ENCODE data around the gene DLG2.
A peak's percentile ranks its signal among the peaks of the same experiment; 100 is the strongest.

Gene DLG2

DNA sequence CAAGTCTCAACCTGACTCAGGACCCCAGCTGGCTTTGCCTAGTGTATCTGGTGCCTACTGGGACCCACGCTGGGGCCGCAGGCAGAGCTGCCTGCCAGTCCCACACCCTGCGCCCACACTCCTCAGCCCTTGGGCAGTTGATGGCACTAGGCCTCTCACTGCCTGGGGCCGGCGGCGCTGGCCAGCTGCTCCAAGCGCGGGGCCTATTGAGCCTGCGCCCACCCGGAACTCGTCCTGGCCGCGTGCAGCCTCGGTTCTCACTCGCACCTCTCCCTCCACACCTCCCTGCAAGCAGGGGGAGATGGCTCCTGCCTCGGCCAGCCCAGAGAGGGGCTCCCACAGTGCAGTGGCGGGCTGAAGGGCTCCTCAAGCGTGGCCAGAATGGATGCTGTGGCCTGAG, 1432.4 kb downstream of the DLG2 start:
- no peak for DNase-seq (ENCODE audit: low spot score)

DNA sequence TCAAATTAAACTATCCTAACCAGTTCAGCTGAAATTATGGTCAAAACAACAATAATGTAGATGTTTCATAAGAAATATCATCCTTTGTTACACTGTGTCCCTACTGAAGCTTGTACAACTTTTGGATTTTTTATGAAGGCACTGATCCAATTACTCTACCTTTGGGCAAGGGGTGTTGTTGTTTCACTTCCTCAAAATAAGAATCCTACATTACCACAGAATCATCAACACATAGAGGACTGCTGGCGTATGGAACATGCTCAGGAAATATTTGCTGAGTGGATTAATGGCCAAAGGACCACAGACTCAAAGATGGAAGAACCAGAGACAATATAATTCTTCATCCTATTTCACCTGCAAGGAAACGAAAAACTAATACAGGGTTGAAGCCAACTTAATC, 1433.4 kb downstream of the DLG2 start:
- peak; percentile 1 for DNase-seq (ENCODE audit: low spot score)

DNA sequence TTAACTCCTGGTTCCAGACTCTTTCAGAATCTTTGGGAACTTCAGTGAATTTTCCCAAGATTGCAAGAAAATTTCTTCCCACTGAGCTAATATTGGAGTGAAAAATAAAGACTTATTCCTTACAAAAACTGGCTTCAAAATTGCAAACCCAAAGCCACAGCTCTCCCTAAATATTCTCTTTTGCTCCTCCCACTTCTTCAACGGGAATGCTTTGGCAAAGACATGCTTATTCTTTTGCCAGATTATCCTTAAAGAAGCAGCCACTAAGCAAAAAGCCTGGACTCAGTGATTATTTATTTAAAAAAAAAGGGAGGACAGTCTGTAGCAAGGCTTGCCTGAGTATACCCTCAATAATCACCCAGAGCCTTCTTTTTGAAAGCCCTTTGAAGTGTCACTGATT, 1438.6 kb downstream of the DLG2 start:
- no peak for DNase-seq (ENCODE audit: low spot score)

DNA sequence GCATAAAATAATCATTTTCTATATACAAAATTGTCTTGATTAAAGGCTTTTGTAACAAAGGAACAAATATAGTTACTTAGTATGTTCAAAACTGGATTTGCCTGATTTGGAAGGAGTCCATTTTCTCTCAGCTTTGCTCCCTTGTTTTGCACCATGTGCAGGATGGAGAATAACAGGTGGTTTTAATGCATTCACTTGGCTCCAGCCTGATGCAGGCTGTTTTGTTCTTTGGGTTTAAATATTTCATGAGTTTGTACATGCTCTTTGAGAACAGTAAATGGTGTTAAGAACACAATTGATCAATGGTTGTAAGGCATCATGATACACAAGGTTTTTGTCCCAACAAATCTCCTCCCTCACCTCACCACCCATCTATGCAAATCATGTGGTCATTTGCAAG, 1454.1 kb downstream of the DLG2 start:
- DNase-seq (ENCODE audit: low spot score), result no peak

DNA sequence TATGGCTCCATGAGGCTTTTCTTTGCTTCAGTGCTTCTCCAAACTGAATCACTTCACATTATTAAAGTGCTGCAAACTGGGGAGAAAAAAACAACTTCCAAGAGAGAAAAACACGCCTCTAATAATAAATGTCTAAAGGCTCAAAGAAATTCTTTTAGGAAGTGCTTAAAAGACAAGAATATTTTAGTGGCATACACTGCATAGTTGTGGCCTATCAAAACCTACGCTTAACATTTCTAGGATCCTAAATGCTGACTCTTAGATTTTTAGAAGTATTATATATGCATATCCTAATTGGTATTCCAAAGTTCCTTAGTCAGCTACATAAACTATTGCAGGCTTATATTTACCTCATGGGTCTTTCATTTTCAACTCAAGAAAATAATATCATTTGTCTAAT, 1462.0 kb downstream of the DLG2 start:
- DNase-seq (ENCODE audit: low spot score), result no peak

DNA sequence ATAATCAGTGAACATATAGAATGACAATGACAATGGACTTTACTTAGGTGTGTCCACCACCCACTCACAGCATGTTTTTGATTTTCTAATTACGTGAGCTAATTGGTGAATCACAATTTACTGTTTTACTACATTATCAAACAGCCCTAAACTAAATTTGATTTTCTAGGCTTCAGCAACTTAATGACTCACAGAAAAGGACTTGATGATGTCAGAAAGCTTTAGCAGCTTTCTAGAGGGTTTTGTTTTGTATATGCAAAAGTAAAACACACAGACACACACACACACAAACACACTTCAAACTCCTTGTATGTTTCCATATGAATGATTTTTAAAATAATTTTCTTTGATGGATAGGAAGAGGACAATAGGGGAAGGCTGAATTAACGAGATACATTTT, 1462.4 kb downstream of the DLG2 start:
- no peak for DNase-seq (ENCODE audit: low spot score)

DNA sequence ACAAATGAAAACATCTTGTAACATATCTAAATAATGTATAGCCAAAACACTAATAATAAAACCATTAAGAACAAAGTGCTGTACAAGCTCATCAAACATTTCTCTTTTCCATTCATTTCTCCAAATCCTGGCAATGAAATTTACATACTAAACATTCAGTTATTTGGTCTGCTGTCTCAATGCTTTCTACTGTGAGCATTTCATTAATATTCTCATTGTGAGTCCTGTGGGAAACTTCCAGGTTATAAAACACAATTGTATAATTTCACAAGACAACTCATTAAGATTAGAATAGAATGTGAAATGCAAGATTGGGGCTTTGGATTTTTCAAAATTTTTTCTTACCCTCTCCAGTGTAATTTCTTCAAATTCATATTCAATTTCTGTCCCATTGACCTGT, 1464.0 kb downstream of the DLG2 start:
- DNase-seq (ENCODE audit: low spot score), result no peak

DNA sequence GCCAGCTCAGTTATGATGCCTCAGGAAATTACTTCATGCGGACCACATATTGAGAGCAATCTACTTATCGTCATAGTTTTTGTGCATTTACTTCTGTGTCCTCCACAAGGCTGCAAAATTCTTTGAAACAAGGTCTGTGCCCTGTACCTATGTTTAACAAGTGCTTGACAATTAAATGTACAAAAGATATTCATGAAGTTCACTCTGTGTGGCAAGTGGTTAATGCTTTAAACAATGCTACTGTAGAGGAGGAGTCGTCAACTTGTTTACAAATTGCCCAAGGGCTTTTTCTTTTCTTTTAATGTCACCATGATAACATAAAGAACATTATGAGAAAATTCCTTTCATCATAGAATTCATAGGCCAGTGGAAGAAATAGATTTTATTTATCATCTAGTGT, 1469.5 kb downstream of the DLG2 start:
- DNase-seq (ENCODE audit: low spot score), result no peak

DNA sequence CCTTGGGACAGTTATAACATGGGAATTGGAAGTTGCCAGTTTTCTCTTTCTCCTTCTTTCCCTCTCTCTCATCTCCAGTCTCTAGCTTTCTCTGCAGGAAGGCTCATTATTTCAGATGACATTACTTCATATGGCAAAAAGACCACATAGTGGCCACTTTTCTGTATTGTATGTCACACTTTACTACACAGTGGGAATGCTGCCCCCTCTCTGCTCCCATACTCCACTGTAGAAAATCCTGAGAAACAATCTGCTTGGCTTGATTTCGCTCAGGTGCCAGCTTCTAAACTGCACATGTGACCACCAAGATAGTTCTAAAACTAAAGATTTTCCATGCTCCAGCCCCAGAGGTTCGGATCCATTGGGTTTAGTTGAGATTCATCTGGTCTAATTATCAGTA, 1480.3 kb downstream of the DLG2 start:
- DNase-seq (ENCODE audit: low spot score), result no peak

DNA sequence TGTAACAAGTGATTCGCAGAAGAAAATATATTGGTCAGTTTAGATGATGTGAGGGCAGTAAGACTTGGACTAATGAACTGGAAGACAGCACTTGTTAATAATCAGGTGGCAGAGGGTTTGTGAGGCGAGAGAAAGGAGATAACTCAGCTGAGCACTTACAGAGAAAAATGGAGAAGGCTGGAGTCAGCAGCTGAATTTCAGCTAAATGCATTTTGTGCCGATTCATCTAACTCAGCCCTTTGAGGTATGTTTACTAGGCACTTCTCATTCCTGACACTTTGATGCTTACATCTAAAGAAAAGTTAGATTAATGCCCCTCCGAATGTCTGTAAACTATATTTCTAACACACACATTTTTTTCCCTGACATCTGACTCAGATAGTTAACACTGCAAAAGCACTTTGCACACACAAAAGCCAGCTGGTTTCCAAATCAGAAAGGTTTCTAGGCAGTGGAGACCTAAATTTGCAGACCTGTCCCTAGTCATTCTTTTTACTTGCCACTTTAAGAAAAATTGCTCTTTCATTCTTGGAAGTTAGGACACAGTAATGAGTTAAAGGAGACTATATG, 1481.4 kb downstream of the DLG2 start:
- no peak for DNase-seq (ENCODE audit: low spot score)

DNA sequence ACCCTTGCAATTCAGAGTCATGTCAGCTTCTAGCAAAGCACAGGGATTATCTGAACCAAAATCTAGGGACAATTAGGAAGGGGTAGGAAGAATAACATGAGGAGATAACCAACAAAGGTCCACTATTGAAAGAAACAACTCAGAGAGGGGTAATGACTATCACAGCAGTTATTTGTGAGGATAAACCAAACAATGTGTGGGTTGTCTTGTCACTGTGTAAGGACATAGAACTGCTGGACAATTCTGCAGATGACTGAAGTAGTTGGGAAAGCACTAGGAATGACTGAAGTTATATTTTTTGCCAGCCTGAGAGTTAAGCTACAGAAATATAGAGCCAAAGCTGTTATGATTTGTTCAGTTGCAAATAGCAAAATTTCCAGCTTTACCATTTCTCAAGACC, 1482.6 kb downstream of the DLG2 start:
- DNase-seq (ENCODE audit: low spot score), result no peak

DNA sequence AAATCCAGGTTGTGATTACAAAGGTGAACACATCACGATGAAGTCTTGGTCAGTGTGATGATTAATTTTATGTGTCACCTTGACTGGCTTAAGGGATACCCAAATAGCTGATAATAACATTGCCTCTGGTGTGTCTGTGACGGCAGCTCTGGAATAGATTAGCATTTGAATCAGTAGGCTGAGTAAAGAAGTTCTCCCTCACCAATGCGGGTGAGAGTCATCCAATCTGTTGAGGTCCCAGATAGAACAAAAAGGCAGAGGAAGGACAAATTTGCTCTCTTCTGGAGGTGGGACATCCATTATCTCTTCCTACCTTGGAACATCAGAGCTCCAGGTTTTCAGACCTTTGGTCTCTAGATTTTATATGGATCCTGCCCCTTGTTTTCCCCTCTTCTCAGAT, 1484.7 kb downstream of the DLG2 start:
- no peak for DNase-seq (ENCODE audit: low spot score)

DNA sequence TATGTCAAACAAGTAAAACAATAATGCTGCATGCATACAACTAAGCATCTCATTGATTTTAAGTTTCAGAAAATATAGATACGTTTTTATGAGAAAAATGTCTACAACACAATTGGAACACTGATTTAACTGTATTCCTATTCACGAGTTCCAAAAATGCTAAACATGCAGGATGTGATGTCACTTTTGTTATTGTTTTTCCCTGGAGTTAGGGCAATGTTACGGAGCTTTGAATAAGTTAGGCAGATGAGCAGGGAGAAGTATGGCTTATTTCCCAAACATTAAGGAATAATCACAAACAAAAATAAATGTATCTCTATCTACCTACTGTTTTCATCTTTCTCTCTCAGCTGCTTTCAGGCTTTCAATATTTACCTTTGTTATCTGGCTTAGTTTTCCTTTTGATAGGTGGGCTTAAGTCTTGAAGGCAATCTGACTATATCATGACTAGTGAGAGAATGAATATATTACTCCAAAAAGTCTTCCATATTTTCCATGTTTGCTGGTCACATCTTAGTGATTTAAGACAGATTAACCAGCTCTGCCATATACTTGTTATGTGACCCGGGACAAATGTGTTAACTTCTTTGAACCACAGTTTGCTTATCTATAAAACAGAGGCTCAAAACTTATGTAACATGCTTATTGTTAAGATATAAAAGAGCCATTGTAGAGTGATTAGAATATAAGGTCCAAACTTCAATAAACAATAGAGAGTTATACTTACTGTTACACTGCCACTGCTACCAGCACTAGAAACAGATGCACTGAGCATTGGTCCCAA, 1486.6 kb downstream of the DLG2 start:
- DNase-seq (ENCODE audit: low spot score), result no peak

DNA sequence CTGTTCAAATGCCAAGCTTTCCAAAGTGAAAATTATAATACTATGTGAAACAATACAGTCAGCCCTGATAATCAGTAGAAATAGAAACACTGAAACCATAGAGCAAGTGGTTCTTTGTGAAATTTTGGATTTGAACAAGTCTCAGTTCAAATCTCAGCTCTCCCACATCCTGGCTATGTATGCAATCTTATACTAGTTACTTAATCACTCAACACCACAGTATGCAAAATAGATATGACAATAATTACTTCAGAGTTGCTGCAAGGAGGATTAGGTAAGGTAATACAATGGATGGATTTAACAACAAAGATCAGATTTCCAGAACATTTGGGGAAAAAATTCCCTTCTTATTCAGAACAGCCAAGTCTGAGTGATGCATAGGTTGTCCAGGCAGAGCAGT, 1489.2 kb downstream of the DLG2 start:
- DNase-seq (ENCODE audit: low spot score), result no peak

DNA sequence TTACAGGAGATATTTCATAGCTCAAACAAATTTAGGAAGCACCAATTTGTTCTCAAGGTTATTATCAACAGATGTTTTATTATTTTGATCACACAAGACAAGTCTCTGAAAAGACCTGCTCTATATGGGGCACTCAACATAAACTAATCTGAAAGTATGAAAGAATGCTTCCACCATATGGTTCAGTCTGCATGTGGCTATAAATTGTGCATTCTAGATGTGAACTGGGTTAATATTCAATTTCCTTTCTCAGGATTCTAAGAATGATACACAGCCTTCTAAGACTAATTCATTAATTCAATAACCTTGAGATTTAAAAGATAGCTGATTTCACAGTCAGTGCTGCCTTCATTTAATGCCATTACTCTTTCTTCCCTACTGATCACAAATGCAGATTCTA, 1489.6 kb downstream of the DLG2 start:
- no peak for DNase-seq (ENCODE audit: low spot score)

DNA sequence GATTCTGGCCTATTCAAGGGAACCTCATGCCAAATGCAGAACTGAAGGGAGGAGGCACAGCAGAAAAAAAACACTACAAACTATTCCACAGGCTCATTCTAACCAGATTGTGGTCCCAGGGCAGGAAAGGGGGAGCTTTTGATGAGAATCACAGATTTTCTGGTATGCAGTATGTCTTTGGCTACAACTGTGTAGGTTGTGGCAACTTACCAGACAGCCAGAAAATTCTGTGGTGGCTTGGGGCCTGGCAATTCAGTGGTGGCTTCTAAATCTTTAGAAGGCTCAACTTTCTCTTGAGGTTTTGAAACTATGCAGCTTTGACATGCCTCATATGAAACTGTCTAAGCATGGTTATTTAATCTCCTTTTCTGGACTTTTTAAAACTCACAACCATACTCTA, 1490.2 kb downstream of the DLG2 start:
- no peak for DNase-seq (ENCODE audit: low spot score)

DNA sequence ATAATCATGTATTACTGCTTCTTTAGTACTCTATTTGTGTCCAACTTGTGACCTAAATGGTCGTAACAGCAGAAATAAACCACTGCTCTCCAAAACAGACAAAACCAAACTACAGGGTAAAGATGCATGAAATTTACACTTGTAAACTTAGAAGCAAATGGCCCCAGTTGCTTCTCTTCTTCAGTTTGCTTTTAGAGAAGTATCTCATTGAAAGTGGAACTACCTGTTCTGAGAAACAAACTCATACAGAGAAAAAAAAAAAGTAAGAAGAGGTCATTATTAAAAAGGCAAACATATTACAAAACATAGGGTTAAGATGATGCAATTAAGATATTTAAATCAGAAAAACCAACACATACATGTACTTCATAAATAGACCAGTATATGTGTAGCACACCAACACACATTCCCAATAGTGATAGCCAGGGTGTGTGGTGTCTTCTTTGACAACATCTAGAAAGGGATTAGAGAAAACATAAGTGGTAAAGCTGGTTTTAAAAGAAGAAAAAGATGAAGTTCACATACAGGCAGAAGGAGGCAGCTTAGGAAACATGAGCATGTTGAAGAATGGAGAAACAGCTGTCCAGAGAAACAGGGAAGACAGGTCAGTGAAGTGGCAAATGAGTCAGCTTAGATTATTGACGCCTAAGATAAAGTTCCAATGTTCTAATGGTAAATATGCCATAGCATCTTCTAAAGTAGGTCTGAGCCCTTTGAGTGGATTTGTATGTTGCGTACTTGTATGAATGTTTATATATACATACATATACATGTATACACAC, 1496.3 kb downstream of the DLG2 start:
- DNase-seq (ENCODE audit: low spot score), result no peak

DNA sequence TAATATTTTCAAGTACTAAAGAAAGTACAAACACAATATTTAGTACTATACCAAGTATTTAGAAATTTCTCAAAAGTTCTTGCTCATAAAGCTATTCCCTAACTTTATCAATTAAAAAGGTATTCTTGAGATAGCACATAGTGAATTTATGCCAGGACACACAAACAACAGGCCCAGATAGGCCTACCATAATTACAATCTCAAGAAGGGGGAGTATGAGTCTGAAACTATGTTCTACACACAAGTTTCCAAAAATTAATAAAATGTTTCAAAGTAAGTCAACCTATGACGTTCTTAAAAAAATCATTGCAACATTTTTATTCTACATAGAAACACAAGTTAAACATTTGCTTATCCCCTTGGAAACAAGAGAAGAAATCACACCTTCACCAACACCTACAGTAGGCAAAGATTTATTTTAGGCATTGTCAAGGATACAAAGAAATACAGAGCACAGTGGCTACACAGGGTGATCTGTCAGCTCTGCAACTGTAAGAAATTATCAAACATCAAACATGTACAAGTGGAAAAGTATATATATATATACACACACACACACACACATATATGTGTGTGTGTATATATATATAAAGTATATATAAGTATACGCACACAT, 1497.1 kb downstream of the DLG2 start:
- no peak for DNase-seq (ENCODE audit: low spot score)

DNA sequence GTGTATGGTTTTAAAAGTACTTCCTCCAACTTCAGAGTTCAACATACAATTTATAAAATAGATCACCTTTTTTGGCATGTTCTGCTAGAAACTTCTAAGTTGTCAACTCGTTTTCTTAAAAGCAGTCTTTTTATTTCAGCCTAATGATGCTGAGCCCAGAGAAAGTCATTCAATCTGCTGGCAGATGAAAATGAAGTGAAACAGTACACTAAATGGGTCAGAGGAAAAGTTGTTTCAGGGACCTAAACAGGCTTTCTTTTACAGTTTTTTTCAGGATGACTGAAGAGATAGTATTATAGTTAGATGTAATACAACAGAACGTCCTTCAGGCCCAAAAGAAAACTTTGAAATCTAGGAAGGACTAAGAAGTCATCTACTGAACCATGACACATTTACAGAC, 1498.3 kb downstream of the DLG2 start:
- DNase-seq (ENCODE audit: low spot score), result no peak

DNA sequence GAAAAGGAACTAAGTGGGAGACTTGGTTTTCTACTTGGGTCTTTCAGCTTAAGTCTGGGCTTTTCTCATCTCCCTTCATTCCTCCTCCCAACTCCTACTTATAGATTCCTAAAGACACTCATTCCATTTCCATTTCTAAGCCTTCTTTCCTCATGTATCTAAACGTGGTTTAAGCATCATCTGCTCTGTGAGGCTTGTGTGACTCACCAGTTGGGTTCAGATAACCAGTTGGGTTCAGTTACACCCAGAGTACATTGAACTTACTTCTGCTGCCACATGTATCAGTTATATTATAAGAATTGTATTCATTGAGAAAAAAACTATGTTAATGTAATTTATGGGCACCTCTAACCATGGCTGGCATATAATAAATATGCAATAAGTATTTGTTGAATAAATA, 1509.8 kb downstream of the DLG2 start:
- DNase-seq (ENCODE audit: low spot score), result no peak

DNA sequence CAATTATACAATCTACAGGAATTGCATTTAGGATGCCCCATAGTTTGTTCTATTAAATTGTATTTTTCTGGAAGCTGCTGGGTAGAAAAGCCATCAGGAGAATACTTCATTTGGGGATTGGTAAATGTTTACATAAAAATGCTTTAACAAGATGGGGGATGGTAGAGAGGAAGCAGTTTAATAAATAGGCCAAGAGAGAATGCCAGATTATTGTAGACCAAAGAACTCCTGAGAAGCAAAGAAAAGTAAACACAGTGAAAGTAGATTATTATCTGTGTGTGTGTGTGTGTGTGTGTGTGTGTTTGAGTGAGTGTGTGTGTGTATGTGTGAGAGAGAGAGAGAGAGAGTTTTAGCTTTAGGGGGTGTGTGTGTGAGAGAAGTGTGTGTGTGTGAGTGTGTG, 1520.6 kb downstream of the DLG2 start:
- DNase-seq (ENCODE audit: low spot score), result no peak

DNA sequence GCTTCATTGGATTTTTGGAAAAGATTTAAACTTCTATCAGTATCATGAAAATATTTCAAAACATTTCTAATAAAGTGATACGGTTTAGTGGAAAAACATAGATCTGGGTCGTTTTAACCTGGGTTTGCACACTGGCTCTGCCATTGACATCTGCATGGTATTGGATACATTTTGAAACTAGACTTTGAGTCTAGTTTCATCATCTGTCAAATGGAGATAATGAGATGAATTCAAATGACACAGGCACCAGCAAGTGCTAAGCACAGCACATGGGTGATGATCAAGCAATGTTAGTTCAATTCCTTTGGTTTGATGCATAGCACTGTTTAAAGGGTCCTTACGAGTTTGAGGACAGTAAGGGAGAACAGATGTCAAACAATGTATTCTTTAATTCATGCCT, 1522.0 kb downstream of the DLG2 start:
- no peak for DNase-seq (ENCODE audit: low spot score)

DNA sequence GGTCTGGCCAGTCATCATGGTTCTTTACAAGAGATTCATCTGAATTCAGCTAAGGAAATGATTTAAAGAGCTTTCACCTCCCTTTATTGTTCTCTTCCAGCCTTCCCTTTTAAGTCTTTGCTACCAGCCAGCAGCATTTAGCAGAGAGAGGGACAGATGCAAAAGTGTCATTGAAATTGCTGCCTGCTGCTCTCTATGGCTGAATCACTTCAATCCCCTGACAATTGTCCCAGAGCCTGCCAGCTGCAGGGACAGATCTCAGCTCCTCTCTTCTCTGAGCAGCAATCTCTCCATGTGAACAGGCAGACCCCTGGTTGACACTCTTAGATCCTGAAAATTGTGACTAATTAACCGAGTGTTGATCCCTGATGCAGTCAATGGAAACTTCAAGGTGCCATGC, 1524.0 kb downstream of the DLG2 start:
- no peak for DNase-seq (ENCODE audit: low spot score)

All from germinal center (tissue), 1 donor.